Nephron progenitor cell (in vitro differentiated cells): ENCODE data around the gene ELOVL2.

ENCODE experiments used
- DNase-seq: peaks from one replicate; pipeline ENCODE4 v3.0.0; 2021
- H3K27ac Mint-ChIP-seq: 2 replicates; pipeline ENCODE4 v1.8.0; 2021; ENCODE audit warnings: mild to moderate bottlenecking, moderate library complexity, mixed read lengths
- H3K27me3 Mint-ChIP-seq: 2 replicates; pipeline ENCODE4 v1.8.0; 2021; ENCODE audit warnings: mild to moderate bottlenecking, low read depth, mixed read lengths; ENCODE audit not compliant: poor library complexity
- H3K36me3 Mint-ChIP-seq: 2 replicates; pipeline ENCODE4 v1.8.0; 2021; ENCODE audit warnings: low read depth, mixed read lengths
- H3K4me1 Mint-ChIP-seq: 2 replicates; pipeline ENCODE4 v1.8.0; 2021; ENCODE audit warnings: mixed read lengths
- H3K4me3 Mint-ChIP-seq: 2 replicates; pipeline ENCODE4 v1.8.0; 2021; ENCODE audit warnings: mild to moderate bottlenecking, moderate library complexity, mixed read lengths
- H3K9me3 Mint-ChIP-seq: 2 replicates; pipeline ENCODE4 v1.8.0; 2021; ENCODE audit warnings: mild to moderate bottlenecking, moderate library complexity, mixed read lengths
- CTCF ChIP-seq: fragments of 200-600 bp; sonication (generic); IDR thresholded peaks from 2 replicates; pipeline ENCODE4 v1.5.0; 2021; ENCODE audit warnings: antibody characterized with exemption

ELOVL2 gene

DNA sequence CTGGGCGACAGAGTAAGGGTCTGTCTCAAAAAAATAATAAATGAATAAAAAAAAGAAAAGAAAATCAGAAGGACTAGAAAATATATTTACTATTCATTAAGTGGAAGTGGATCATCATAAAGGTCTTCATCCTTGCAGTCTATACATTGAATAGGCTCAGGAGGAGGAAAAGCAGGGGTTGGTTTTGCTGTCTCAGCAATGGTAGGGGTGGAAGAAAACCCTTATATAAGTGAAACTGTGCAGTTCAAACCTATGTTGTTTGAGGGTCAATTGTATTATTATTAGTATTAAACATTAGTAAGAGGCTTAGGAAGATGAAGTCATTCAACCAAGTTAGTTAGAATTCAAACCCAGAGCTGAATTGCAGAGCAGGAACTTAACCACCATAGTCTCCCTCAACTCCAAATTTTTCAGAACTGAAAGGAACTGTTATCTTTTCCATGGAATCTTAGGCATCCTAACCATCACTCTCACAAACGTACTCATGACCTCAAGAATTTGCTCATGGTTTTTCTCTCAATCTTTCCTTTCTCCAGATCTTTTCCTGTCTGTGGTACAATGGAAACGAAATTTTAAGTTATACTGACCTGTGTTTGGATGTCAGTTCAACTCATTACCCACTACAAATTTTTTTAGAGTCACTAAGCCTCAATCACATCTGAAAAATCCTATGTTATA is 41.8 kb upstream of the ELOVL2 start:
- DNase-seq: no peak
- Mint-ChIP-seq H3K27me3 (no peaks in the 10 kb centered on the region), H3K27ac (no peak overlapping the region), H3K36me3 (no peaks in the 10 kb centered on the region), H3K4me3 (no peak overlapping the region), H3K9me3 (no peaks in the 10 kb centered on the region), H3K4me1 (no peaks in the 10 kb centered on the region)
- no peak for TF ChIP-seq CTCF

- no peak for DNase-seq
- Mint-ChIP-seq H3K27me3 (no peaks in the 10 kb centered on the region), H3K36me3 (no peaks in the 10 kb centered on the region), H3K4me3 (no peak overlapping the region), H3K4me1 (no peaks in the 10 kb centered on the region), H3K9me3 (no peaks in the 10 kb centered on the region), H3K27ac (no peak overlapping the region)
- TF ChIP-seq CTCF: no peak
Measured at GRCh38 chr6:11083956-11084355, 39.9 kb upstream of the ELOVL2 start.

DNA sequence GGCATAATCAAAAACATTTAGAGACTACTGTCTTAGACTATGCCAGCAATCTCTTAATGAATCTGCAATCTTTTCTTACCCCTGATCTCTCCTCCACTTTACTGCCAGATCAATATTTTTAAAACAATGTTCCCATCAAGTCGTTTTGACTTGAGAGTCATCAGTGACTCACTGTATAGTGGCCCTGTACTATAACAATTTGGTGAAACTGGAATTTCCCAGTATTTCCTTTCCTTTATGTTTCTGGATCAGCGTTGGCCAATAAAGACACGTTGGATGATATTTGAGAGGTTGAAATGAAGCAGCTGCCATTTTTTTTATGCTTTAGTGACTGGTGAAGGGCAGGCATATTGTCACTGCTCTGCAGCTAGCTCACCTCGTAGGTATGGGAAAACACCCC is 39.4 kb upstream of the ELOVL2 start:
- DNase-seq: no peak
- Mint-ChIP-seq H3K4me3 (no peak overlapping the region), H3K4me1 (no peaks in the 10 kb centered on the region)

DNA sequence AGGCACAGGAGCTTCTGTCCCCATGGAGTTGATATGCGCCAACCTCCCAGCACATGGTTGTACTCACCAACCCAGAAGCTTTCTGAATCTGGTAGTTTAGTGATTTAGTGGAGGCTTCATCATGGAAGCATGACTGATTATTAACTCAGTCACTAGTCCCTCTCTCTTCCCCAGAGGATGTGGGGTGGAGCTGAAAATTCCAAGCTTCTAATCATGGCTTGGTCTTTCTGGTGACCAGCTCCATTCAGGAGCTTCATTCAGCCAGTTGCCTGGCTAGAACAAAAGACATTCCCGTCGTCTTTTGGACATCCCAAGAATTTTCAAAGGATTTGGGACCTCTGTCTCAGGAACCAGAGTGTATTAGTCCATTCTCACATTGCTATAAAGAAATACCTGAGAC is 36.2 kb upstream of the ELOVL2 start:
- no peak for DNase-seq
- H3K4me1 Mint-ChIP-seq: no peaks in the 10 kb centered on the region
- H3K36me3 Mint-ChIP-seq: no peaks in the 10 kb centered on the region
- H3K27me3 Mint-ChIP-seq: no peaks in the 10 kb centered on the region
- no peak overlapping the region for H3K27ac Mint-ChIP-seq
- TF ChIP-seq CTCF: no peak
- H3K9me3 Mint-ChIP-seq: no peaks in the 10 kb centered on the region
- H3K4me3 Mint-ChIP-seq: no peak overlapping the region

More for the DNA sequence above, 39.4 kb upstream of the ELOVL2 start:
- no peak for TF ChIP-seq CTCF
- no peaks in the 10 kb centered on the region for H3K9me3 Mint-ChIP-seq
- no peak overlapping the region for H3K27ac Mint-ChIP-seq
- no peaks in the 10 kb centered on the region for H3K27me3 Mint-ChIP-seq
- no peaks in the 10 kb centered on the region for H3K36me3 Mint-ChIP-seq

DNA sequence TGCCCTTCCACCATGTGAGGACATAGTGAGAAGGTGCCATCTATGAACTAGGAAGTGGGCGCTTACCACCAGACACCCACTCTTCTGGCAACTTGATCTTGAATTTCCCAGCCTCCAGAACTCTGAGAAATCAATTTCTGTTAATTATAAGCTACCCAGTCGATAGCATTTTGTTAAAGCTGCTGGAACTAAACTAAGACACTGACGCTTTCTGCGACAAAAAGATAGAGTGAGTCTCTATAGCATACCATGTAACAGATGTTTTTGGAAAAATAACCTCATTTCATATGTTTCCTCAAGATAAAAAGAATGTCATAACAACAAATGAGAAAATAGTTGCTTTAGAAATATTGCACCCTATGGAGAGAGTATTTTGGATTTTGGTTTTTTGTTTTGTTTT is 34.2 kb upstream of the ELOVL2 start:
- Mint-ChIP-seq H3K9me3 (no peaks in the 10 kb centered on the region), H3K27ac (no peak overlapping the region)
- DNase-seq: no peak

More for the DNA sequence above, 34.2 kb upstream of the ELOVL2 start:
- Mint-ChIP-seq H3K4me1 (no peaks in the 10 kb centered on the region), H3K4me3 (no peak overlapping the region), H3K36me3 (no peaks in the 10 kb centered on the region), H3K27me3 (no peaks in the 10 kb centered on the region)
- no peak for TF ChIP-seq CTCF
